ENCODE data around the gene TMEM209. TPM values are rescaled to one million over a fixed set of nuclear protein-coding genes. Genes with fewer than 3 reads are reported as not detected.
"Not testable (repeated sequence)": the region's sequence is repeated elsewhere in the genome, so short reads cannot be mapped to it uniquely, and the experiment has no call there.

Gene TMEM209
- total RNA-seq, 1 donor from 2014 or later = 9.2 TPM

GRCh38 chr7:130221746-130222145 lies 16.5 kb upstream of the TMEM209 start:
- no peak for ATAC-seq
- intact Hi-C loops (cut with micrococcal nuclease) = no loop called here
- DNase-seq = no peak

DNA sequence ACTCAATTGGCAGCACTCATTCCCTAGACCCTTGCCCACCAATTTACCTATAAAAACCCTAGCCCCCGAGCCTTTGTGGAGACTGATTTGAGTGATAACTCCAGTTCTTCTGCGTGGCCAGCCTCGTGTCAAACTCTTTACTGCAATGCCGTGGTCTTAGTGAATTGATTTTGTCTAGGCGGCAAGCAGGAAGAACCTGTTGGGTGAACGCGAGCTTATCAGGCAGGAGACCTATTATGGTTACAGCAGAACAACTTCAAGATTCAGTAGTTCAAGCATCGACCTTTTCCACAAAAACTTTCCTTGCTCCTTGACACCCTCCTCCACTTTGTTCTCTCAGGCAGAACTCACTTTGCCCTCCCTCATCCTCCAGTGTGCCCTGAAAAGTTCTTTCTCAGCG lies 14.7 kb upstream of the TMEM209 start:
- ATAC-seq = no peak
- DNase-seq = no peak
- intact Hi-C loops (cut with micrococcal nuclease) = no loop called here

- ATAC-seq = no peak
- intact Hi-C loops (cut with micrococcal nuclease) = no loop called here
Measured at GRCh38 chr7:130218806-130219620, 13.8 kb upstream of the TMEM209 start.

GRCh38 chr7:130216750-130217149 lies 11.5 kb upstream of the TMEM209 start:
- DNase-seq = no peak
- intact Hi-C loops (cut with micrococcal nuclease) = no loop called here
- ATAC-seq = no peak

More at GRCh38 chr7:130218806-130219620, 13.8 kb upstream of the TMEM209 start:
- DNase-seq = no peak

GRCh38 chr7:130216025-130216424 lies 10.8 kb upstream of the TMEM209 start:
- ATAC-seq = no peak
- intact Hi-C loops (cut with micrococcal nuclease) = no loop called here
- no peak for DNase-seq

DNA sequence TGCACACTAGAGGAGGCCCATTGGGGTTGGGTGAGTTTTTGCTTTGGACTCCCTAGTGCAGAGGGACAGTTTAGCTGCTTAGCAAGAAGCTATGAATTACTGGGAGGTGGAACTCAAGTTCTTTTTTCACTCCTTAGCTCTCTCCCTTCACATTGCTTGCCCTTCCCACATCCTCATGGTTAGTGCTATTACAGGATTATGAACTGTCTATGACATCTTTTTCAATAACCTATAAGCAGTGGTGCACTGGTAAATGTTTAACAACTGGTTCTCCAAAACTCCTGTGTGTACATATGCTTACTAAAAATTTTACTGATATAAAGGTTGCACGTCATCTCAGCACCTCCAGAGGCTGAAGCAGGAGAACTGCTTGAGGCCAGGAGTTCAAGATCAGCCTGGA lies 8.6 kb upstream of the TMEM209 start:
- intact Hi-C loops (cut with micrococcal nuclease) = no loop called here
- DNase-seq = no peak
- ATAC-seq = no peak

- no peak for ATAC-seq
- DNase-seq = no peak
- intact Hi-C loops (cut with micrococcal nuclease) = no loop called here
Measured at GRCh38 chr7:130210181-130210935, 5.2 kb upstream of the TMEM209 start.

DNA sequence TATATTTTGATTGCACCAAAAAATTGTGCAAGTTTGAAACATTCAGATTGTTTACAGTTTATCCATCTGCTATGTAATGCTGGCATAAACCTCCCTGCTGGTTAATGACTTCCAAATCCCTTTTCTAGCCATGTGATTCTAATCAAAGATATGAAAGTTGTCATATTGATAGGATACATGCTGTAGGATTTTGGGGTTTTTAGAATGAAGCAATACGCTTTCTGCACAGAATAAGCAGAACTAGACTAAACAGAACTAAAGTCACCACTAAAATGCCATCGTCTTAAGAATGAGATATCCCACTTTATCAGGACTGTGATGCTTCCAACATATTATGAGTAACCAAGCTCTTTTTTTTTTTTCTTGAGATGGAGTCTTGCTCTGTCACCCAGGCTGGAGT lies 3.3 kb upstream of the TMEM209 start:
- intact Hi-C loops (cut with micrococcal nuclease) = no loop called here
- ATAC-seq = no peak
- DNase-seq = no peak

- intact Hi-C loops (cut with micrococcal nuclease) = no loop called here
- ATAC-seq = no peak
- DNase-seq = no peak
Measured at GRCh38 chr7:130207642-130208041, 2.4 kb upstream of the TMEM209 start, which contains the start of gene SSMEM1. Gene SSMEM1, plus strand, starts transcription at chr7:130207860. Its CDS starts 51 bp downstream, at chr7:130207911.

GRCh38 chr7:130207033-130207432 lies 1.8 kb upstream of the TMEM209 start:
- ATAC-seq = no peak
- DNase-seq = no peak
- intact Hi-C loops (cut with micrococcal nuclease) = no loop called here

GRCh38 chr7:130201796-130202195 lies 3.4 kb downstream of the TMEM209 start:
- ATAC-seq (no peak), DNase-seq (no peak)
- intact Hi-C loops (cut with micrococcal nuclease) = no loop called here

DNA sequence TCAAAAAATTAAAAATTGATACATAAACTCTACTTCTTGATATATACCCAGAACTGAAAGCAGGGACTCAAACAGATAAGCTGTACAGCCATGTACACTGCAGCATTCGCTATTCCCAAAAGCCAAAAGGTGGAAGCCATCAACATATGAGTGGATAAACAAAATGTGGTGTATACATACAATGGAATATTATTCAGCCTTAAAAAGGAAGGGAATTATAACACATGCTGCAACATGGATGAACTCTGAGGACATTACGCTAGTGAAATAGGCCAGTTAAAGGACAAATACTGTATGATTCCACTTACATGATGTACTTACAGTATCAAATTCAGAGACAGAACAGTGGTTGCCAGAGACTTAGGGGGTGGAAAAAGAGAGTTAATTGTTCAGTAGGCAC lies 8.1 kb downstream of the TMEM209 start:
- no peak for ATAC-seq
- intact Hi-C loops (cut with micrococcal nuclease) = no loop called here
- no peak for DNase-seq

- no peak for DNase-seq
- intact Hi-C loops (cut with micrococcal nuclease) = no loop called here
Measured at GRCh38 chr7:130196476-130196875, 8.7 kb downstream of the TMEM209 start.

DNA sequence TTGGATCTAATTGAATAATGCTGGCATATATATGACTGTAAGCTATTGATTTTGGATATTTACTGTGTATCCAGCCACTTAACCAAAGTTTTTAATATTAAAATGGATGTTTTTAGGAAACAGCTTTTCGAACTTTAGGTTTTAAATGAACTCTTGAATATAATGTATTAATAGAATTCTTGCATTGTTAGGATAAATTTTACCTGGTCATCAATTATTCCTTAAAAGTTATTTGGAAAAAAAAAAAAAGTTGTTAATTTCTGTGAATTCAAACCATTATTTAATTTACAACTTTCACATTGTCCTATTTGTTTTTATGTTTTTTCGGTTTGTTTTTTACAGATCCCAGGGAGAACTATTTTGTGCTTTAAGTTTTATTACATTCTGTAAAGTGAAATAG lies 9.8 kb downstream of the TMEM209 start:
- ATAC-seq (no peak), DNase-seq (no peak)
- intact Hi-C loops (cut with micrococcal nuclease) = no loop called here

More at GRCh38 chr7:130196476-130196875, 8.7 kb downstream of the TMEM209 start:
- ATAC-seq = no peak

DNA sequence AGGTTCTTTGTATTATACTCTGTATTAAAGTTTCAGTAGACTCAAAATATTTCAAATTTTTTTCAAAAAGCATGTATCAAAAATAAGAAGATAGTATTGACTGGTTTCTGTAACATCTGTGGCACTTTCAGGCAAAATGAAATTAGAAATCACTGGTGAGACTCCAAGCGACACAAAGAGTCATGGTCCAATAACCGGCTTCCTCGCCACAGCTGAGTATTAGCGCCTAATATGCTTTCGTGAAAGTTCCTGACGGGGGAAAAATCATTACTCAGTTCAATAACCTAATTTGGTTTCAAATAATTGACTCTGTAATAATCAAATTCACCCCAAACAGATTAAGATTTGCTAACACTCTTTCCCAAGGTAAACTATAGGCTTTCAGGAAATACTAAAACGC lies 13.4 kb downstream of the TMEM209 start:
- ATAC-seq = no peak
- no peak for DNase-seq
- intact Hi-C loops (cut with micrococcal nuclease) = no loop called here

DNA sequence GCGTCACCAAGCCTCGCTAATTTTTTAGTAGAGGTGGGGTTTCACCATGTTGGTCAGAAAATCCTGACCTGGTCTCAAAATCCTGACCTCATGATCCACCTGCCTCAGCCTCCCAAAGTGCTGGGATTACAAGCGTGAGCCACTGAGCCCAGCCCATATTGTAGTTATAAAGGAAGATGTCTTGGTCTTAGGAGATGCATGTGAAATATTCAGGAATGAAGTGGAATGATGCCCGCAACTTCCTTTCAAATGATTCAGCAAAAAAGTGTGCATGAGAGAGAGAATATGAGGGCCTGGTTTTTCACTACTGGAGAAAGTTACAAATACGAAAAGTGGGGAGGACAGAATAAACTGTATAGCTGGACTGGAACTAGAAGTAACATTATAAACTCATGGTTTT lies 15.9 kb downstream of the TMEM209 start:
- DNase-seq = no peak
- no peak for ATAC-seq
- intact Hi-C loops (cut with micrococcal nuclease) = no loop called here

DNA sequence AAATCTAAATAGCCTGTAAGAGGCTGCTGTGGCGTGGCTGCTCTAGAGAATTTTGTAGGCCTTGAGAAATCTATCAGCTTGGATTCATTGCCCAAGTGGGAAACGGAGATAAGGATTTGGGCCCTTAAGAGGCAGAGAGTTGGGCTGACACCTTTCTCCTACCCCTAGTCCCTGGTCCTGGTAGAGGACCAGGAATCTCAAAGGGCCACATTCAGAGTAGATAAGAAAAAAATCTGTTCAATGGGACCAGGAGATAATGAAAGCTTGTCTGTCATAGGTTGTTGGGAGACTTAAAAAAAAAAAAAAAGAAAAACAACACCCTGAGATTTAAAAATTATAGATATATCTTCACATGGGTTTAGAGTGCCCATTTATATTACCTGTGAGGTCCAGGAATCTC lies 17.8 kb downstream of the TMEM209 start:
- intact Hi-C loops (cut with micrococcal nuclease) = no loop called here
- DNase-seq (no peak), ATAC-seq (no peak)

GRCh38 chr7:130184349-130184748 lies 20.9 kb downstream of the TMEM209 start:
- ATAC-seq; DNase-seq; intact Hi-C loops (cut with micrococcal nuclease): not testable (repeated sequence)

DNA sequence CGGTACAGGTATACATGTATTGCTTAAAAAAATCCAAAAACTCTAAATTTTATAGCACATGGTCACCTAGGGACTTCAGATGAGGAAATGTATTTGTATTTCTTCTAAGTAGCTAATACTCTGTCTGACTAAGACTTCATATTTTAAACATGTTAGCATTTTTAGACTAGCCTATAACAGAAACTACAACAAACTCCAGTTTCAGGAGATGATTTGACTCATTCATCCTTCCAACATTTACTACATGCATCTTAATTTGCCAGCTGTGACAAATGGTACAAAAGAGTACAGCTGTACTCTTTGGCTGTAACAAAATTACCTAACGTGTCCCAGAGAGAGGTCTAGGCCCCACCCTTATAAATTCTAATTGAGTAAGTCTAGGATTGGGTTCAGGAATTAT lies 22.2 kb downstream of the TMEM209 start:
- DNase-seq (no peak), ATAC-seq (no peak)
- intact Hi-C loops (cut with micrococcal nuclease) = no loop called here

DNA sequence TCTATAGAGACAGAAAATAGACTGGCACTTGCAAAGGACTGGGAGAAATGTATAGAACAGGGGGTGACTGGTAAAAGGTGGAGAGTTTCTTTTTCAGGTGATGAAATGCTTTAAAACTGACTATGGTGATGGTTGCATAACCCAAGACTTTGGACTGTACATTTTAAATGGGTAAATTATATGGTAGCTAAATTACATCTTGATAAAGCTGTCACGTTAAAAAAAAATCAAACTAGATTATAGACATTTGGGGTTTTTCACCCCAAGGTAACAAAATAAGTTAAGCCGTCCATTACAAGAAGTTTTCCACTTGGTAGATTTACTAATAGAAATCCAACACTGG lies 24.0 kb downstream of the TMEM209 start:
- intact Hi-C loops (cut with micrococcal nuclease) = no loop called here
- no peak for DNase-seq
- ATAC-seq = no peak
